Measurements from ENCODE around the gene TMEM181. TPM values are rescaled to one million over a fixed set of nuclear protein-coding genes. Genes with fewer than 3 reads are reported as not detected.

Gene TMEM181
- total RNA-seq, 1 donor from 2014 or later = 31.0 TPM

DNA sequence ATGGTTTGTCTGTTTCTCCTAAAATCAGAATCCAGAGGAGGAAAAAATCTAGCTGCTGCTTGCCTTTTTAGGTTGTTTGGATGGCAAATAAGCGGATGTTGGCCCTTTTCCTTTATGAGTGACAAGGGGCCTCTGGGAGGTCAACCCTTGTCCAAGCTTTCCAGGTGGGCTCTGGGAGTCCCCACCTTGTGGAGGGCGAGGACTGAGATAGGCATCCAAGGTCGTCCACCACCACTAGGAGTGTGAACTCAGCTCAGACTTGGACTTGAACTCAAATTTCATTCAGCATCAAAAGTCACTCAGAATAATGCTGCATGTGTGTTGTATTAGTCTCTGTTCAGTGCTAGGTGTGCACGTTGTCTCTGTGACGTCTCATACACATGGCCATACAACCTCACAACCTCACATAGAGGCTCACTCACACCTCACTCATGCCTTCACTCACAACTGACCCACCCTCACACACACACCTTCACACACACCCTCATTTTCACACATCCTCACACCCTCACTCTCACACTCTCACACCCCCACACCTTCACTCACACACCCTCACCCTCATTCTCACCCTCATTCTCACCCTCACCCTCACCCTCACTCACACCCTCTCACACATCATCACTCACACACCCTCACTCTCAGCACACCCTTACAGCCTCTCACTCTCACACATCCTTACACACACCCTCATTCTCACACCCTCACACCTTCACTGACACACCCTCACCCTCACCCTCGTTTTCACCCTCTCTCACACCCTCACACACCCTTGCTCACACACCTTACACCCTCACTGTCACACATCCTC, 66.7 kb downstream of the TMEM181 start:
- Mint-ChIP-seq H3K36me3 (ENCODE audit: low read depth, unreplicated experiment) (peaks cover 32% of the 10 kb centered on the region), H3K27ac (ENCODE audit: unreplicated experiment) (no peak overlapping the region)
- H3K27me3 ChIP-seq (ENCODE audit: insufficient read depth, low read length) = no peaks in the 10 kb centered on the region

DNA sequence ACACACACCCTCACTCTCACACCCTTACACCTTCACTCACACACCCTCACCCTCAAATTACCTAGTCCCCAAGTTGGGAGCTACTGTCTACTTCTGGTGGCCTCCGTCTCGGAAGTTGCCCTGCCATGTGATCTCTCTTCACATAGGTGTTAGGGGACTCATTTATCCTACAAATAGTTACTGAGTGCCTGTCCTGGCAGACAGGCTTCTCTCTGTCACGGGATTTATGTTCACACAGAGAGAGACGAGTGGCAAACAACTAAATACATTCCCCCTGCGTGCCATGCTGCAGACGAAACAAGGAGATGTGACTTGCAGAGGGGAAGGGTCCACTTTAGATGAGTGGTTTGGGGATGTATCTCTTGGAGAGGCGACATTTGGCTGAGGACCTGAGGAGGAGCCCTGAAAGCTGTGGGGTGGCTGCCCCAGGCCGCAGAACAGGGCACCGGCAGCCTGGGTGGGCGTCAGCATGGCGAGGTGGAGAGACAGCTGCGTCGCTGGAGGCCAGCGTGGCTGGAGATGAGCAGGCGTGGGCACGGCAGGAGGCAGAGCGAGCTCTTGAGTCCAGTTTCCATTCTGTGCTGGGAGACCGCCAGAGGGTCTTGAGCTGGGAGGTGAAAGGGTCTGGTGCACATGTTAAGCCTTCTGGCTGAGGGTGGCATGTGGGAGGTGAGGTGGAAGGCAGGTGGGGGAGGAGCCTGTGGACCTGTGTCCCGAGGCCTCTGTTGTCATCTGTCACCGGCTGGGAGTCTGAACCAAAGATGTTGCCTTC, 67.5 kb downstream of the TMEM181 start:
- no peaks in the 10 kb centered on the region for H3K27me3 Mint-ChIP-seq (ENCODE audit: low read depth, unreplicated experiment)
- H3K4me1 ChIP-seq (ENCODE audit: insufficient read depth, low read length) = peaks cover 17% of the 10 kb centered on the region
- no peak overlapping the region for H3K4me3 ChIP-seq (ENCODE audit: insufficient read depth, low read depth, low read length)
- peaks cover 31% of the 10 kb centered on the region for H3K36me3 Mint-ChIP-seq (ENCODE audit: low read depth, unreplicated experiment)
- H4K20me1 ChIP-seq (ENCODE audit: insufficient read depth, low read length) = peaks cover 33% of the 10 kb centered on the region
- no peak overlapping the region for H3K9ac ChIP-seq (ENCODE audit: low read length)
- H3K79me2 ChIP-seq (ENCODE audit: insufficient read depth, low read length) = peaks cover 3% of the 10 kb centered on the region
- no peak for FAIRE-seq
- peak overlapping the region; percentile 68 for H3K27ac Mint-ChIP-seq (ENCODE audit: unreplicated experiment)
- H3K36me3 ChIP-seq (ENCODE audit: insufficient read depth, low read length) = peaks cover 30% of the 10 kb centered on the region
- H3K4me1 Mint-ChIP-seq (ENCODE audit: low read depth, unreplicated experiment) = peaks cover 19% of the 10 kb centered on the region
- no peaks in the 10 kb centered on the region for H3K9me3 Mint-ChIP-seq (ENCODE audit: unreplicated experiment)
- TF ChIP-seq, protein P1, sequence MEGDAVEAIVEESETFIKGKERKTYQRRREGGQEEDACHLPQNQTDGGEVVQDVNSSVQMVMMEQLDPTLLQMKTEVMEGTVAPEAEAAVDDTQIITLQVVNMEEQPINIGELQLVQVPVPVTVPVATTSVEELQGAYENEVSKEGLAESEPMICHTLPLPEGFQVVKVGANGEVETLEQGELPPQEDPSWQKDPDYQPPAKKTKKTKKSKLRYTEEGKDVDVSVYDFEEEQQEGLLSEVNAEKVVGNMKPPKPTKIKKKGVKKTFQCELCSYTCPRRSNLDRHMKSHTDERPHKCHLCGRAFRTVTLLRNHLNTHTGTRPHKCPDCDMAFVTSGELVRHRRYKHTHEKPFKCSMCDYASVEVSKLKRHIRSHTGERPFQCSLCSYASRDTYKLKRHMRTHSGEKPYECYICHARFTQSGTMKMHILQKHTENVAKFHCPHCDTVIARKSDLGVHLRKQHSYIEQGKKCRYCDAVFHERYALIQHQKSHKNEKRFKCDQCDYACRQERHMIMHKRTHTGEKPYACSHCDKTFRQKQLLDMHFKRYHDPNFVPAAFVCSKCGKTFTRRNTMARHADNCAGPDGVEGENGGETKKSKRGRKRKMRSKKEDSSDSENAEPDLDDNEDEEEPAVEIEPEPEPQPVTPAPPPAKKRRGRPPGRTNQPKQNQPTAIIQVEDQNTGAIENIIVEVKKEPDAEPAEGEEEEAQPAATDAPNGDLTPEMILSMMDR (IDR thresholded peaks at IDR 0.05; ENCODE audit: insufficient read depth, low read depth, low read length) = no peak
- no peak for TF ChIP-seq EZH2 (IDR thresholded peaks at IDR 0.05; ENCODE audit: insufficient read depth, low read length)
- no peak overlapping the region for H3K27ac ChIP-seq (ENCODE audit: low read depth, low read length)
- no peak overlapping the region for H2AFZ ChIP-seq (ENCODE audit: low read depth, low read length)
- no peak overlapping the region for H3K4me3 Mint-ChIP-seq (ENCODE audit: unreplicated experiment)
- DNase-seq (ENCODE audit: low read depth) = no peak
- H3K27me3 ChIP-seq (ENCODE audit: insufficient read depth, low read length) = no peaks in the 10 kb centered on the region
- no peaks in the 10 kb centered on the region for H3K9me3 ChIP-seq (ENCODE audit: insufficient read depth, low read depth, low read length)
- no peak overlapping the region for H3K4me2 ChIP-seq (ENCODE audit: low read length)

More for the DNA sequence above, 66.7 kb downstream of the TMEM181 start:
- H3K27ac ChIP-seq (ENCODE audit: low read depth, low read length) = no peak overlapping the region
- H3K4me3 Mint-ChIP-seq (ENCODE audit: unreplicated experiment) = no peak overlapping the region
- H3K9me3 ChIP-seq (ENCODE audit: insufficient read depth, low read depth, low read length) = no peaks in the 10 kb centered on the region
- no peak overlapping the region for H2AFZ ChIP-seq (ENCODE audit: low read depth, low read length)
- TF ChIP-seq, protein P1 (IDR thresholded peaks at IDR 0.05; ENCODE audit: insufficient read depth, low read depth, low read length) = no peak
- no peak for TF ChIP-seq EZH2 (IDR thresholded peaks at IDR 0.05; ENCODE audit: insufficient read depth, low read length)
- H3K4me2 ChIP-seq (ENCODE audit: low read length) = no peak overlapping the region
- peaks cover 33% of the 10 kb centered on the region for H3K36me3 ChIP-seq (ENCODE audit: insufficient read depth, low read length)
- peaks cover 3% of the 10 kb centered on the region for H3K79me2 ChIP-seq (ENCODE audit: insufficient read depth, low read length)
- H3K4me1 ChIP-seq (ENCODE audit: insufficient read depth, low read length) = peaks cover 9% of the 10 kb centered on the region
- no peak overlapping the region for H3K4me3 ChIP-seq (ENCODE audit: insufficient read depth, low read depth, low read length)
- H3K4me1 Mint-ChIP-seq (ENCODE audit: low read depth, unreplicated experiment) = peaks cover 15% of the 10 kb centered on the region
- no peaks in the 10 kb centered on the region for H3K27me3 Mint-ChIP-seq (ENCODE audit: low read depth, unreplicated experiment)
- DNase-seq (ENCODE audit: low read depth) (no peak), FAIRE-seq (no peak)
- peak overlapping the region; percentile 18 for H3K9ac ChIP-seq (ENCODE audit: low read length)
- H4K20me1 ChIP-seq (ENCODE audit: insufficient read depth, low read length) = peaks cover 36% of the 10 kb centered on the region
- H3K9me3 Mint-ChIP-seq (ENCODE audit: unreplicated experiment) = no peaks in the 10 kb centered on the region
